Mesenteric fat pad (tissue), 1 donor: ENCODE results near the gene AKR1C8. TPM values are rescaled to one million over a fixed set of nuclear protein-coding genes. Genes with fewer than 3 reads are reported as not detected.

Experiments
- DNase-seq: peaks from one replicate; pipeline ENCODE4 v3.0.0-alpha.2; 2020; ENCODE audit warnings: low spot score
- total RNA-seq: library from RNA; stranded (reverse); fragmentation: NEBNext Ultra II Directional; extraction: Animal tissue kit (Norgen Biotek cat#: 25700); gene quantifications from one replicate; pipeline ENCODE4 v1.2.1, GENCODE V29; 2021
- donor health status: DM: yes; HTN: yes; CAD: no.

Gene AKR1C8
- total RNA-seq, 1 donor from 2014 or later = 1.3 TPM

DNA sequence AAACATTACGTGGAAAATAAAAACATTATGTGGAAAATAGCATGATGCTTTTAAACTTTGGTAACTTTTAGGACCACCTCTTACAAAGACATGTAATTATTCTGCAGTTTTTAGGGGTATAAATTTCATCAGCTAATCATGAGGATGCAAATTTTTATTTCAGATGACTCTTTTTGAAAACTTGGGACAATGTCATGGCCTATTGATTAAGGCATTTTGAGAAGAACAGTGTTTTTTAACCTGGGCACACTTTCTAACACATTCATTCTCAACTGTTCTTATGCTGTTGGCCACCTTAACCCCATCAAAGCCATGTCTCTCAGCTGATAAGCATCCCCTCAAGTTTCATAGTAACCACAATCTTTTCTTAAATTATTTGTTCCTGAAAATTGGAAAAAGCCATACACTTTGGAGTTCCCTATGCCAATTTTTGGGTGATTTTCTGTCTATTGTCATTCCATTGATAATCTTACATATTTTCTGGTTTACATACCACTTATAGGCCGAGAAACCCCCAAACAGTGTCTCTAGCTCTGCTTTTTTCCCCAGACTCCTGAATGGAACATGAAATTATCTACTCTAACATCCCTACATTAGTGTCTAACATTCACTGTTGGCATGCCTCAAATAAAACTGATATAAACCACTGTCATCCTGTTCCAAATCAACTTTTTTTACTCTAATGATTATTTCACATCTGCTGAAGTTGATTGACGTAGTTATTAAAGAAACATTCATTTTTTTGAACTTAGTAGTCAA lies 76.1 kb downstream of the AKR1C8 start:
- no peak for DNase-seq

DNA sequence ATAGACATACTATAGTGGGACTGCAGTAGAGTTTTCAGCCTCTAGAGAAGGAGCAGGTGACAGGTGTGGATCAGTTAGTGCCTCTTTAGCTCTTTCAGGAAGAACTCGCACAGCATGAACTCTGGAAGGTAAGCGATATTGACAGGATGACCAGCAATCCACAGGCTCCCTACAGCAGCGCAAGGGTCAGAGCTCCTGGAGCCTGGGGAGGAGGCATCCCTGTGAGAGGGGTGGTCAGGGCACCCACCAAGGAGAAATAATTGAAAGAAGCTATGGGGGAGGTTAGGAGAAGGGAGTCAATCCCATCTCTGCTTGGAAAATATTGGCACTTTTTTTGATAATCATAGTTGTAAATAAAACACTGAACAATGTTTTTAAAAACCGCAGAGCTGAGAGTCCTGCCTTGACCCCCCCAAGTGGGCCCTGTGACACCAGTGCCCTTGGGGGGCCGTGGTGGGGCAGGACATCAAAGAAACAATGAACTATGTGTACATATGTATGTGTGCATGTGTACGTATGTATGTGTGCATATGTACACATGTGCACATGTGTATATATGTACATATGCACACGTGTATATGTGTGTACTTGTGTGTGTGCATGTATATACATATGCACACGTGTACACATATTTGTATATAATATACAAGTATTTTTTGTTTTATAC lies 77.0 kb downstream of the AKR1C8 start:
- DNase-seq = no peak

DNA sequence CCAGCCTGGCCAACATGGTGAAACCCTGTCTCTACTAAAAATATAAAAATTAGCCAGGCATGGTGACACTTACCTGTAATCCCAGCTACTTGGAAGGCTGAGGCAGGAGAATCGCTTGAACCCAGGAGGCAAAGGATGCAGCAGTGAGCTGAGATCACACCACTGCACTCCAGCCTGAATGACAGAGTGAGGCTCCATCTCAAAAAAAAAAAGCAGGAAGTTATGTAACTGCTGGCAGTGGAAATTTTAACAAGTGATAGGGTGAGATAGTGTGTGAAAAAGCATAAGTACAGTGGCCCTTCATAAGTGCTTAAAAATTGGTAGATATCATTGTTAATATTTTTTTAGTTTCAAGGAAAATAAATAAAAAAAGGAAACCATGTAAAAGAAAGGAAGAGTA lies 78.4 kb downstream of the AKR1C8 start:
- DNase-seq = no peak

DNA sequence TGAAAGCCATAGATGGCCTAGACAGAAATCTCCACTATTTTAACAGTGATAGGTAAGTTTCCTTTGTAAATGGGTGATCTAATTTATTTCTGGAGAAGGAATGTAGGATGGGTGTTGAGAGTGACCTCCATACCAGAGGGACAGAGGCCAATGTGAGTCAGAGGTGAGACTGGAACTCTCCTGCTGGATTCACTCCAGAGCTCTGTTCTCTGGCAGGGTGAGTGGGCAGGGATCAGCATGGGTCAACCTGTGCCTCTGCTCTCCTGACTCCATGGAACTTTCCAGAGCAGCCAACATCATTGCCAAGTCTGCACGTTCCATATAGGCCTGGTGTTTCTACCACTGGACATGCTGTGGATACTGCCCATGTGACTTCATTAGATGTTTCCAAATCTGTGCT lies 79.3 kb downstream of the AKR1C8 start:
- DNase-seq = no peak

Other genes with a start within 250 kb of the AKR1C8 start
- gene AKR1C1, start 221.7 kb downstream of the AKR1C8 start, total RNA-seq = 593 TPM
- 767 TPM for gene AKR1C2, start 181.3 kb downstream of the AKR1C8 start, total RNA-seq
- 192 TPM for gene AKR1C3, start 90.7 kb downstream of the AKR1C8 start, total RNA-seq
- gene AKR1C4, start 11.7 kb upstream of the AKR1C8 start, total RNA-seq = not detected
- gene UCN3, start 179.8 kb upstream of the AKR1C8 start, total RNA-seq = not detected
- gene TUBAL3, start 219.7 kb upstream of the AKR1C8 start, total RNA-seq = not detected
- gene NET1, start 227.4 kb upstream of the AKR1C8 start, total RNA-seq = 164 TPM